HG02973 (cell line): Measurements from ENCODE around the gene F12.
A peak's percentile ranks its signal among the peaks of the same experiment; 100 is the strongest.
"Not testable (repeated sequence)": the region's sequence is repeated elsewhere in the genome, so short reads cannot be mapped to it uniquely, and the experiment has no call there.

ENCODE experiments used
- ATAC-seq: cut with Tn5 transposase; IDR thresholded peaks from one replicate; pipeline ENCODE4 v1.9.1; 2021; ENCODE audit warnings: moderate library complexity; ENCODE audit not compliant: unreplicated experiment

F12 gene

DNA sequence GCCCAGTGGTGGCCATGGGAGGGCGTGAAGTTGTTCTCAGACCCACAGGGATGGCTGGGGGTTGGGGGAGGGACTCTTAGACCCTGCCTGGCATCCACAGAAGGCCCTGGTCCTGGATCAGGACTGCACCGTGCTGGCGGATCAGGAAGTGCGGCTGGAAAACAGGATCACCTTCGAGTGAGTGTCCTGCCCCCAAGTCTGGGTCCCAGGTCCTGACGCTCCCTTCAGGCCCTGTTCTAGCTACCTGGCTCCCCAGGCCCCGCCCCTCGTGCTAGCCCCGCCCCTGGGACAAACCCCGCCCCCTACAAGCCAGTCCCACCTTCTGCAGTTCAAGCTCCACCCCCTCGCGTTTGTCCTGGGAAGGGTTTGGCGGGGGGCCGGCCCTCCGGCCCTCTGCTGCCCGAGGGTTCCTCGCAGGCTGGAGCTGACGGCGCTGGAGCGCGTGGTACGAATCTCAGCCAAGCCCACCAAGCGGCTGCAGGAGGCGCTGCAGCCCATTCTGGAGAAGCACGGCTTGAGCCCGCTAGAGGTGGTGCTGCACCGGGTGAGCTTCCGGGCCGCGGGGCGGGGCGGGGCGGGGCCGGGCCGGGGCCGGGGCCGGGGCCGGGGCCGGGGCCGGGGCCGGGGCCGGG, 38.8 kb downstream of the F12 start:
- ATAC-seq: peak; percentile 46

DNA sequence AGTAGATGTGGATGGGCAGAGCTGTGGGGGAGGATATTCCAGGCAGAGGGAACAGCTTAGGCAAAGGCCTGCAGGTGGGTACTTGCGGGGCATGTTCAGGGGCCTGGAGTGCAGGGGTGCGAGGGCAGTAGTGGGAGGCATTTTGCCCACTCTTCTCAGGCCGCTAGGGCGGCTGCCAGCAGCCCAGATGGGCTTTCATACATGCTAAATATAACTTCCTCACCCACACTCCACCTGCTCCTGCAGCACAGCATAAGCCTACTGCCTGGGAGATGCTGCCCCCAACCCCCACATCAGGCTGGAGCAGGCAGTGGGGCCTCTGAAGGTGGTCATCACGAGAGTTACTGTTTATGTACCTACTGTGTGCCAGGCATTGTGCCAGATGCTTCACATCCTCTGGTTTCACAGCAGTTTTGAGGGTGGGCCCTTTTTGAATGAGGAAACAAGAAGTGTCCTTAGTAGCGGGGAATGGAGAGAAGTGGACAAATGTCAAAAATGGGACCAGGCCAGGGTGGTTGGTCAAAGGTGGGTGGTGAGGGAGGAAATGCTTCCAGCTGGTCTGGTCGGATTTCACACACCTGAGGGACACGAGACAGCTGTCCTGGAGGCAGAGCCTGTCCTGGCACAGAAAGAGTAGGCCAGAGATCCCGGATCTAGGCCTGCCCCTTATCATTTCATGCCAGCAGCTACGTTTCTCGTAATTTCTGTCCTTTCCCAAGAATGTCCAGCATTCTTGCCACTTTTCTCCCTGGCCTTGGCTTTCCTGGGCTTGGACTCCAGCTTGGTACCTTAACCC, 39.5 kb downstream of the F12 start:
- ATAC-seq: no peak

DNA sequence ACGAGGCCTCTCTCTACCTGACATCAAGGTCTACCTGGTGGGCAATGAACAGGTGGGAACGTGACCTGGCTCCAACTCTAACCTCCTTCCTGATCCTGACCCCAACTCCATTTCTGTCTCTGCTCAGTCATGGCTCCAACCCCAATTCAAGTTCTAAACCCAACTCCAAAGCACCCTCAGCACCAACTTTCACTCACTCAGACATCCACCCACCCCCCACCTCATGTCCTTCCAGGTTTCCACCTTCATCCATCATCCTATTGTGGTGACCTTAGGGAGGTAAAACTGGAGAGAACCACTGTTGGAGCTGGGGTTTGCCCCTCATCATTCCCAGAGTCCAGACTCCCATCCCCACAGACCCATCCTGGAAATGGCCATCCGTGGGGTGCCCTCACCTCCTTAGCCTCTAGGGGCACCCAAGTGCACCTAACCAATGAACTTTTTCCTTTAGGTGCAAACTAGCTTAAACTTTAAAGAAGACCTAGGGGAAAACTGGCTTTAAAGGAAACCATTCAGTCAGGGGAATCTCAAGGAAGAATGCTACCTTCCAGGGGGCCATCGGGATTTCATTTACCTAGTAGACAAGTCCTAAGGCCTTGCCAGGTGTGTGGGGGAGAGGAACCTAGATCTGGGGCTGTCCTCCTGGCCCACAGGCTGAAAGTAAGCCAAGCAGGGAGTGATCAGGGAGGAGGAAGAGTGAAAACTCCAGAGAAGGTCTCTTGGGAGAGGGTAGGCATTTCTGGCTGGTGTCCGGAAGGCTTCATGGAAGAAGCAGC, 40.3 kb downstream of the F12 start:
- no peak for ATAC-seq

DNA sequence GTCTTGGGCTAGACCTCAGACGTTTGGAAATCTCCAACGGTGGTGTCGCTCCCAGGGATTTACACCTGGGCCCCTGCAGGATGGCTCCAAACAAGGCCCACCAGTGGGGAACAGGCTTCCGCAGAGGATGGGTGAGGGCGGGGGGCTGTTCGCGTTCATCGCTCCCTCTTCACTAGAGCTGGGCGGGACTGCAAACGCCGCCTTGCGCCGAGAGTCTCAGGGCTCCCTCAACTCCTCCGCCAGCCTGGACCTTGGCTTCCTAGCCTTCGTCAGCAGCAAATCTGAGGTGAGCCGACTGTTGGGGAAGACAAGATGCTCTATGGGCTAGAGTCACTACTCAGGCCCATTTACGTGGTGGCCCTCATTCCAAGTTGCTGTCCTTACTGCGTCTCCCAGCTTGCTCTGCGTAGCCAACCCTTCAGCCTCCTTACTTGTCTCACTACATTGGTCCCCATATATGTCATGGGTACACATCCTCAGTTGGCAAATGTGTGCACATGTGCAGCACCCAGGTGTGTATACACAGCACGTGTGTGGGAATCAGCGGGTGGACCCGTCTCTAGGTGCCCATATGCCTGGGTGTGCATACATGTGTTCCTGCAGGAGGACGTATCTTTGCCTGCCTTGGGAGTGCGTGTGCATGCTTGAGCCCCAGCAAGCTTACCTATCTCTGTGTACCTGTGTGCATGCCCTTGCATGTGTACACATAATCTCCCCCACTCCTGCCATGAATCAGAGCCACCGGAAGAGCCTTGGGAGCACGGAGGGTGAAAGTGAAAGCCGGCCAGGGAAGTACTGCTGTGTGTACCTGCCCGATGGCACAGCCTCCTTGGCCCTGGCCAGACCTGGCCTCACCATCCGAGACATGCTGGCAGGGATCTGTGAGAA, 41.1 kb downstream of the F12 start:
- no peak for ATAC-seq

DNA sequence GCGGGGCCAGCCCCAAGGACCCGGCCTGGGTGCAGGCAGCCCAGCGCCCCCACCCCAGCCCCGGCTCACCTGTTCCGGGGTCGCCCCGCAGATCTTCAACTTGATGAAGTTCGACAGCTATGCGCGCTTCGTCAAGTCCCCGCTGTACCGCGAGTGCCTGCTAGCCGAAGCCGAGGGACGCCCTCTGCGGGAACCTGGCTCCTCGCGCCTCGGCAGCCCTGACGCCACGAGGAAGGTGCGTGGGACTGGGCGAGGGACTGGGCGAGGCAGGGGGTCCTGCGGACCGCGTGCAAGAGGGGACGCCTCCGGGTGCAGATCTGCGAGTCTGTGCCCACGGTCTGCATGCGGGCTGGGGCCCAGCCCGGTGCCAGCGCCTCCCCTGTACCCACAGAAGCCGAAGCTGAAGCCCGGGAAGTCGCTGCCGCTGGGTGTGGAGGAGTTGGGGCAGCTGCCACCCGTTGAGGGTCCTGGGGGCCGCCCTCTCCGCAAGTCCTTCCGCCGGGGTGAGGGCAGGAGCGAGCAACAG, 42.0 kb downstream of the F12 start:
- no peak for ATAC-seq

DNA sequence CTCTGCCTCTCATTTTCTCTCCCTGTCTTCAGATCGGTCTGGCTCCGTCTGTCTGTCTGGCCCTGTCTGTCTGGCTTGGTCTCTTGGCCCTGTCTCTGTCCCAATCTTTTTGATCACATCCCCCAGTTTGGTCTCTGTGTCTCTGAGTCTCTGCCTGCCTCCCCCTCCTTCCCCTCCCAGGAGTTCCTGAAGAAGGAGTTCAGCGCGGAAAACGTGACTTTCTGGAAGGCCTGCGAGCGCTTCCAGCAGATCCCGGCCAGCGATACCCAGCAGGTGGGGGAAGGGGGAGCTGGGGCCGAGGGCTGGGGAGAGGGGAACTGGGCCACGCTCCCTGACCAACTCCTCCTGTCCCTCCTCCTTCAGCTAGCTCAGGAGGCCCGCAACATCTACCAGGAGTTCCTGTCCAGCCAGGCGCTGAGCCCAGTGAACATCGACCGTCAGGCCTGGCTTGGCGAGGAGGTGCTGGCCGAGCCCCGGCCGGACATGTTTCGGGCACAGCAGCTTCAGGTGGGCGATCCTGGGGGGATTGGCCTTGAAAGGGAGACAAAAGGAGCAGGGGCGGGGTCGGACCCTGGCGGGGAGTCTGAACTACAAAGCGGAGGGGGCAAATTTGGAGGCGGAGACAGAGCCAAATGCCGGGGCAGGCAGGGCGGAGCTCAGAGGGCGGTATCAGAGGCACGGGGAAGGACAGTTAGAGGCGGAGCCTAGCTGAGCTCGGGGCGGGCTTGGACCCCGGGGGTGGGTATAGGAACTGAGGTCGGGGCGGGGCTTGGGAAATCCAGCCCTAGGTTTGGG, 42.6 kb downstream of the F12 start:
- ATAC-seq: no peak

DNA sequence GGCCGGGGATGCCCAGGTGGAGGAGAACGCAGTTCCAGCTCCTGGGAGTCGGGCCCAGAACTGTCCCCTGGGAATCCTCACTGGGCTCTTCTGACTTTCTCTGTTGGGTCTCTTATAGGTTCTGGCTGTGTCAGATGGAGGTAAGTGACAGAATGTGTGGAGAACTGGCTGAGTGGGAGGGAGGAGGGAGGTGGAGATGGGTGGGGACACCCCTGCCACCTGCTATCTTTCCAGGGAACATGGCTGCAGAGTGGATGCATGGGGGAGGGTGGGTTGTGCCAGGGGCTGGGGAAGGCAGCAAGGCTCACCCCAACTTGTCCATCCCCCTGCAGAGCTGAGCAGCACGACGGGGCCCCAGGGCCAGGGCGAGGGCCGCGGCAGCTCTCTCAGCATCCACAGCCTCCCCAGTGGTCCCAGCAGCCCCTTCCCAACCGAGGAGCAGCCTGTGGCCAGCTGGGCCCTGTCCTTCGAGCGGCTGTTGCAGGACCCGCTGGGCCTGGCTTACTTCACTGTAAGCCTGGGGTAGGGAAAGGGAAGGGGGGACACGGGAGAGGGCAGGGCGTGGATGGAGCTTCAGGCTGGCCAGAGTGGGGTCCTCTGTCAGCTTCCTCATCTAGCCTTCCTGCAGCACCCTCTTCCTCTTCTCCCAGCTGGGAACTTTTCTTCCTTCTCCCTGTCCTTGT, 43.4 kb downstream of the F12 start:
- ATAC-seq: no peak

DNA sequence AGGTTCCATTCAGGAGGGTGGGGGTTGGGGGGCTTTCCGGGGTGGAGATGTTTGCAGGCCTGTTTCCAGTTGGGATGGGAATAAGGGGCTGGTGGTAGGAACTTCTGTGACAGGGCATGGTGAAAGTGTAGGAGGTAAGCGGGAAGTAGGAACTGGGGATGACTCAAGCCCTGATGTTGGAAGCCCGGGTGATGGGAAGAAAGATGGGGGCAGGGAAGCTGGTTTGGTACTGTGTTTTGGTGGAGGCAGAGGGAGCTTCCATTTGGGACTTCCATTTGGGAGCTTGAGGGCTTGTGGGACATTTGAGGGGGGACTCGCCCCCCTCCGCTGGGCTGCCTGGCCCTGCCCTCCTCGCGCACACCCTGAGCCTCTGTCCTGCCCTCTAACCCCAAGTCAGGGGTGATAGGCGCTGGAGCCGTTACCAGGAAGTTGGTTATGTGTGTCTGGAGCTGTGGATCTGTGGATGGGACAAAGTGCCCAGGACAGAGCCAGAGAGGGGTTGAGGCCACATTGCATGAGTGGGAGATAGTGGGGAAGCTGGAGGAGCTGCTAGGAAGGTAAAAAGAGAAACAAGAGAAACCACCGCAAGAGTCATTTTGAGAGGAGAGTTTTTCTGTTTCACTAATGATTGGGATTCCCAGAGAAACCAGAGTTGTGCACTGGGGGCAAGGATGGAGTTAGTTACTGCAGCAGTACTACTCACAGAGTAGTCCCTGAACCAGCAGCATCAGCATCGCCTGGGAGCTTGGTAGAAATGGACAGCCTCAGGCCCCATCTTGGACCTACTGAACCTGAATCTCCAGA, 45.0 kb downstream of the F12 start:
- no peak for ATAC-seq

DNA sequence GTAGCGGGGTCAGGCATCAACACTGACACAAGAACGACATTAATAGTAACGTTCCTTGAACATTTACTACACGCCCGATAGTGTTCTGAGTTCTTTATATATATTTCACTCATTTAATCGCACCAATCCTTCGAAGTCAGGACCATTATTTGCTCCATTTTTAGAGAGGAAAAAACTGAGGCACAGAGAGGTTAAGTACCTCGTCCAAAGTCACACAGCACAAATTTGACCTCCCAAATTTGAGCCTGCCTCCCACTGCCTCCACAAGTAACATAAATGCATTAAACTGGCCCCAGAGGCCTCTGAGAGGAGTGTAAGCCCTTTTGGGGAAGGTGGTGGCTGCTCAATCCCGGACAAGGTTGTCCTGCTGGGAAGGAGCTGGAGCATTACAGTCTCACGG, 45.8 kb downstream of the F12 start:
- no peak for ATAC-seq

DNA sequence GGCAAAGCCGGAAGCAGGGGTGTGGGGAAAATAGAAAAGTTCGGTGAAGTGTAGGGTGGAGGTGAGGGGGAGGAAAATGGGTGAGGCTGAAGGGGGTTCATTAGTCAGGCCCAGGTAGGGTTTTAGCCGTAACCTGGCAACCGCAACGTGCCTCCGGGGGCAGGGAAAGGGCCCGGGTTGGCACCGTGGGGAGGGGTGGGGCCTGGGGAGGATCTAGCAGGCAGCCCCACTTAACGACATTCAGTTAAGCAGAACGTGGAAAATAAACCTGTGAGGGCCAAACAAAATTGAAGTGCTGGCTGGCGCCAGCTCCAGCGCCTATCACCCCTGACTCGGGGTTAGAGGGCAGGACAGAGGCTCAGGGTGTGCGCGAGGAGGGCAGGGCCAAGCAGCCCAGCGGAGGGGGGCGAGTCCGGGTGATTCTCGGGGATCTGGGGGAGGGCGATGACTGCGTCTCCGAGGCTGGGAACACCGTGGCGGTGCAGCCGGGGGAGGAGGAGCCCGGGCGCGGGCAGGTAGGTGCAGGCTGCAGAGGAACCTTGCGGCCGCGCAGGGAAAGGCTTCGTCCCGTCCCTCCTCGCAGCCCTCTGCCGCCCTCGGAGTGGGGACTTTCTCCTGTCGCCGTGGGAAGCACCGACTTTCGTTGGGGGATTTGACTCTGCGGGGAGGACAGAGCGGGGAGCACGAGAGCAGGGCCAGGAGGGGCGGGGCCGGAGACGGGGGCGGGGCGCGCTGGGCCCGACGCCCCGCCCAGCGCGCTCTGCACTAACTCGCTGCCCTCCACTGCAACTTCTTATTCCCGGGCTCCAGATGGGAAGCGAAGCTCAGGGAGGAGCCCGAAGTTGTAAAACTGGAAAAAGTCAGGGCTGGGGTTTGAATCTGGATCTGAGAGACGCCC, 46.5 kb downstream of the F12 start:
- ATAC-seq: peak; percentile 39

DNA sequence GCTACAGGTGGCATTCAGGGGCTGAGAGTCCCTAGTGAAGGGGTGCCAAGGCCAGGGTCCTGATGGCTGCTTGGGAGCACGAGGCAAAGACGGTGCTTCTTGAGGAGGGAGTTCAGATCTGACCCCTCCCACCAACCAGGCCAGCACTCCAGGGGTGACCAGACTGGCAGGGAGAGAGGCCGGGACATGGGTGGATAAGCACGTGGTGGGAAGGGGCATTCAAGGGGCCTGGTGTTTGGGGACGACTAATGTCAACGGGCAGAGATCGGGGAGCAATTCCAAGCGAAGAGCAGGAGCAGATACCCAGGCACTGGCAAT, 47.1 kb downstream of the F12 start:
- no peak for ATAC-seq

DNA sequence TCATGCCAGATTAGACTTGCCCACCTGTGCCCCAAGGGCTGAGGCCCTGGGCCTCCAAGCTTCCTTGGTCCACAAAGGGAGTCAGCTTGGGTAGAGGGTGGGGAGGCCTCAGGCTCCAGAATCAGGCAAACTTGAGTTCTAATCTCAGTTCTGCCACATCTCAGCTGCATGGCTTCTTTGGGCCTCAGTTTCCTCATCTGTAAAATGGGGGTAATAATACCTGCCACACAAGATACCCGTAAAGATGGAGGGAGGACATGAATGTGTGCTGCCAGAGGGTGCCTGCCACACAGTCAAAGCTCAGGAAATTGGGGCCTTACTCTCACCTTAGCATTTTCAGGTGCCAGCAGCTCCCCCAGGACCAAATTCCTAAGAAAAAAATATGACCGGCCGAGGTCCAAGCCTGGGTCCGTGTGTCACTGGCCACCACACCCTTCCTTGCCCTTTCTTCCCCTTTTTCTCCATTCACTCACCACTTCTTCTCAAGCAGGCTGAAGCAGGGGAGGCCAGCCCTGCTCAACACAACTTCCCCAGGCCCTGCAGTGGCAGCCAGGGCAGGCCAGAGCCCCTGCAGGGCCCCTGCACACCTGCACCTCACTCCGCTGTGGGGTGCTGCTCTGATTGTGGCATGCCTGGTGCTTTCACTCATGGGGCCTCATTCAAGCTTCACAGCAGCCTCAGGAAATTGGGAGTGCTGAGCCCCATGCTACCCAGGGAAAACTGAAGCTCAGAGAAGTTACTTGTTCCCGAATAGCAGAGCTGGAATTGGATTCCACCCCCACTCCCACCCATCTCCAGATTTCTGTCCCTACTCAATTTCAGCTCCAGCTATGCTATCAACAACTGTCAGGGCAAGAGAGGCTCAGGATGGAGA, 47.7 kb downstream of the F12 start:
- no peak for ATAC-seq

DNA sequence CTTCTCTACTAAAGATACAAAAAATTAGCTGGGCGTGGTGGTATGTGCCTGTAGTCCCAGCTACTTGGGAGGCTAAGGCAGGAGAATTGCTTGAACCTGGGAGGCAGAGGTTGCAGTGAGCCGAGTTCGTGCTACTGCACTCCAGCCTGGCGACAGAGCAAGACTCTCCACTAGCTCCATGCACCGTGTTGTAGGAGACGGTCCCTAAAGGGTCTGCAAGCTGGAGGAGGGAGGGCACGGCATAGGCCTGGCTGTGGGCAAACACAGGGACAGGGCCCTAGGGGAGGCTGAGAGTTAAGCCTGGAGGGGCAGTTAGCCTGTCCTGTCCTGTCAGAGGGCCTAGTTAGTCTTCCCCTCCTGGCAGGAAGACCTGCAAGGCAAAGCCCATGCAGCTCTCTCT, 48.6 kb downstream of the F12 start:
- ATAC-seq: not testable (repeated sequence)

DNA sequence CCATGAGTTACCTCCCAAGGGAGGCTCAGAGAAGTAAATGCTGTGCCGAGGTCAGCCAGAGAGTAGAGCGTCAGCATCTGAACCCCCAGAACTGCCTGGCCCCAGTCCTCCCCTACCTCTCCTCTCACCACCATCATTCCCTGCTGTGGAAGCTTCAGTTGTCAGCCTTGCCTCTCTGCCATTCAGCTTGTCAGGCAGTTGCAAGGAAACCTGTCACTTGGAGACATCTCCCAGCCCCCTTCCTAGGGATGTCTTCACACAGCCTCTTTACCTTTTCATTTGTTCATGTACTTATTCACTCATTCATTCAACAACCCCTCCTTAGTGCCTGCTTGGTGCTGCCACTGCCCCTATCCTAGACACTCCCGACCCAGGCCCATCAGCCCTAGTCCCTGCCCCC, 49.5 kb downstream of the F12 start:
- no peak for ATAC-seq

DNA sequence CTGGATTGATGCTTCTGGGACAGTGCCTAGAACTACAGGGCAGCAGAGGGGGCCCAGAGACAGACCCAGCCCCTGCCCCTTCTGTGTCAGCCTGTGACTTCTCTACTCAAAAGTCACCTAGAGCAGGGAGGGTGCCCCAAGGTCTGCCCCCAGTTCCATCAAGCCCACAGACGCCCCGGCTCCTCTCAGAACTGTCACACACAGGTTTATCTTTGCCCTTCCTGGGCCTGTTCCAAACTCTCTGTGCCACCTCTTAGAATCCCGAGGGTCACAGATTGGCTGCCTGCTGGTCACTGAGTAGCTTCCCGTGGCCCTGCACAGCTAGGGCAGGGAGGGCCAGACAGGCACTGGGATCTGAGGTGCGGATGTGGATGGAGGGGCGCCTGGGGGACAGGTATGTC, 49.9 kb downstream of the F12 start:
- ATAC-seq: no peak

DNA sequence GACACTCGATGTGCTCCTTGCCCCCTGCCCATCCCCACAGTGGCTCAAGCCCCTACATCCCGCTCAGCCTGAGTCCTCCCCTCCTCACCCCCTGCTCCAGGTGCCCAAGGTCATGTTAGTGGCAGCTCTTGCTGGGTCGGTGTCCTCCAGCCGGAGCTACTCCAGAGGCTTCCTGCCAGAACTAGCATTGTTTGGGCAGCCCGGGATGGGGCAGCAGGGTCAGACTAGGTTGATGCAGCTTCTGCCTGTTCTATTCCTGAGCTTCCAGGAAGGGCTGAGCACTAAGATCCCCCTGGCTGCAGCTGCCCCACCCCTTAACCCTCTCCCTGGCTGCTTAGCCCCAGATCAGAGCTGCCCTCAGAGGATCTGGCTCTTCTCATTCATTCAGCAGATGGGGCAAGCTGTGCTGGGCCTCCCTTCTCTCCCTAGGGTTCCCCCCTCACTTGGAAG, 51.0 kb downstream of the F12 start:
- ATAC-seq: peak; percentile 8
